ENCODE results near the gene OR2W3. TPM values are rescaled to one million over a fixed set of nuclear protein-coding genes. Genes with fewer than 3 reads are reported as not detected.

OR2W3 gene
- total RNA-seq, 1 experiment from 2014 or later = not detected

GRCh38 chr1:247914941-247915662 lies 19.7 kb downstream of the OR2W3 start:
- peak; percentile 47 for DNase-seq (ENCODE audit: unreplicated experiment)
- ChIA-PET CTCF (interaction anchor here (0.9 to 1.4 kb wide), 3 partner anchors 10 to 243 kb away, joined by 4 to 5 read pairs (median 4); partner anchors contain the start of gene OR2AJ1), POLR2A (interaction anchor here (1.1 kb wide), 1 partner anchor 10 kb away, joined by 3 read pairs; the partner anchor contains the start of gene OR2AJ1)
- Mint-ChIP-seq H3K27me3 (ENCODE audit: insufficient read depth, unreplicated experiment) (no peaks in the 10 kb centered on the region), H3K36me3 (ENCODE audit: insufficient read depth, unreplicated experiment) (no peaks in the 10 kb centered on the region), H3K4me3 (ENCODE audit: unreplicated experiment) (no peak overlapping the region), H3K4me1 (ENCODE audit: insufficient read depth, unreplicated experiment) (peaks cover 24% of the 10 kb centered on the region), H3K9me3 (ENCODE audit: unreplicated experiment) (peaks cover 8% of the 10 kb centered on the region), H3K27ac (ENCODE audit: low read depth, unreplicated experiment) (peak overlapping the region; percentile 3)
- no TSS peak for BruUV-seq (replicated peaks)
- TF ChIP-seq CTCF (IDR thresholded peaks at IDR 0.05; ENCODE audit: unreplicated experiment) = no peak
- intact Hi-C loops (cut with micrococcal nuclease) = loop anchor here (1.0 kb wide), 1 partner anchor 234 kb away; no protein-coding TSS in a partner anchor

DNA sequence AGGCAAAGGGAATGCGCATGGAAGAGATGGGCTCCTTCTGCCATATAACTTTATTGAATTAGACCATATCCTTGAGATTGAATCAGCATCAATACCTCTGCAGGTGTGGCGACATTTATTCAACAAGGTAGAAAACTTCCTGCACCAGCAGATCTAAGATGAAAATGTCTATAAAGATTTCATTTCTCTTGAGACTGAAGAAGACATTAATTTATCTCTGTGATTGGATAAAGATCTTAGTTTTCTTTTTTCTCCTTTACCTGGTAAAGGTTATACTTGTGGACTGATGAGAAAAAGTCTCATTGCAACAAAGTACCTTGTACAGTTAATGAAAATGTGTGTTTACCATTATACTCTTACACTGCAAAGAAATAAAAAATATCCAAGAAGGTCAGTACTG lies 24.6 kb downstream of the OR2W3 start, which contains the start of gene OR2T8:
Gene OR2T8 (plus strand): TSS at position 301 of the 400 bp plus-strand sequence. CDS start 766 bp downstream, outside the sequence.
- H3K36me3 Mint-ChIP-seq (ENCODE audit: insufficient read depth, unreplicated experiment) = no peaks in the 10 kb centered on the region
- no peak for TF ChIP-seq CTCF (IDR thresholded peaks at IDR 0.05; ENCODE audit: unreplicated experiment)
- H3K9me3 Mint-ChIP-seq (ENCODE audit: unreplicated experiment) = no peaks in the 10 kb centered on the region
- ChIA-PET POLR2A (no interaction called here), CTCF (no interaction called here)
- H3K4me1 Mint-ChIP-seq (ENCODE audit: insufficient read depth, unreplicated experiment) = peaks cover 18% of the 10 kb centered on the region
- intact Hi-C loops (cut with micrococcal nuclease) = no loop called here
- no peak within 1 kb of the TSS for H3K27ac Mint-ChIP-seq (ENCODE audit: low read depth, unreplicated experiment)
- DNase-seq (ENCODE audit: unreplicated experiment) = no peak
- H3K27me3 Mint-ChIP-seq (ENCODE audit: insufficient read depth, unreplicated experiment) = no peaks in the 10 kb centered on the region
- H3K4me3 Mint-ChIP-seq (ENCODE audit: unreplicated experiment) = no peak within 1 kb of the TSS
- no TSS peak for BruUV-seq (replicated peaks)

DNA sequence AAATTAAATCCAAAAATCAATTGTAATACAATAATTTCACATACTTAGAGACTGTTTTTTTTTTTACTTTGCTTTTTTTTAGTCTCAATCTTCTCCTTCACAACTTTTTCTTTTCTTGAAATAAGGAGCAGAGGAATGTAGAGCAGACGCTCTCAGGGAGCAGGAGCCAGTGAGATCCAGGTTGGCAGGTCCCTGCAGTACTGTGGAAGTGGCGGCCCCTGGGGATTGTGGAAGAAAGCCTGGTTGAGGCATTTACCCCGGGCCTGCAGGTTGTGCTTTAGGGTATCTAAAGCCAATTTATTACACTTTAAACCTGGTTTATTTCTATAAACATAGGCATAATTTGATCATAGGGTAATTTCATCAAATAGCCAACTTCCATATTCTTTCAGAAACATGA lies 28.6 kb downstream of the OR2W3 start:
- no peaks in the 10 kb centered on the region for H3K36me3 Mint-ChIP-seq (ENCODE audit: insufficient read depth, unreplicated experiment)
- no peak overlapping the region for H3K27ac Mint-ChIP-seq (ENCODE audit: low read depth, unreplicated experiment)
- no TSS peak for BruUV-seq (replicated peaks)
- ChIA-PET POLR2A (no interaction called here), CTCF (interaction anchor here (0.7 to 1.9 kb wide), 5 partner anchors 9 to 319 kb away, joined by 3 to 4 read pairs (median 4); no protein-coding TSS in a partner anchor)
- H3K27me3 Mint-ChIP-seq (ENCODE audit: insufficient read depth, unreplicated experiment) = no peaks in the 10 kb centered on the region
- no peak for DNase-seq (ENCODE audit: unreplicated experiment)
- no peaks in the 10 kb centered on the region for H3K9me3 Mint-ChIP-seq (ENCODE audit: unreplicated experiment)
- no peak overlapping the region for H3K4me3 Mint-ChIP-seq (ENCODE audit: unreplicated experiment)
- no peak for TF ChIP-seq CTCF (IDR thresholded peaks at IDR 0.05; ENCODE audit: unreplicated experiment)
- H3K4me1 Mint-ChIP-seq (ENCODE audit: insufficient read depth, unreplicated experiment) = no peaks in the 10 kb centered on the region
- intact Hi-C loops (cut with micrococcal nuclease) = no loop called here

GRCh38 chr1:247924868-247925267 lies 29.5 kb downstream of the OR2W3 start, which contains the start of gene OR2AJ1:
OR2AJ1 (plus strand) TSS chr1:247924889; CDS start chr1:247933769, 8,880 bp downstream.
- POLR2A ChIA-PET = interaction anchor here (0.6 kb wide), 1 partner anchor 10 kb away, joined by 3 read pairs; no protein-coding TSS in a partner anchor
- no peaks in the 10 kb centered on the region for H3K9me3 Mint-ChIP-seq (ENCODE audit: unreplicated experiment)
- H3K27ac Mint-ChIP-seq (ENCODE audit: low read depth, unreplicated experiment) = no peak within 1 kb of the TSS
- TF ChIP-seq CTCF (IDR thresholded peaks at IDR 0.05; ENCODE audit: unreplicated experiment) = no peak
- intact Hi-C loops (cut with micrococcal nuclease) = no loop called here
- no peaks in the 10 kb centered on the region for H3K4me1 Mint-ChIP-seq (ENCODE audit: insufficient read depth, unreplicated experiment)
- CTCF ChIA-PET = interaction anchor here (0.7 to 1.9 kb wide), 5 partner anchors 9 to 468 kb away, joined by 3 to 4 read pairs (median 4); no protein-coding TSS in a partner anchor
- H3K36me3 Mint-ChIP-seq (ENCODE audit: insufficient read depth, unreplicated experiment) = no peaks in the 10 kb centered on the region
- no TSS peak for BruUV-seq (replicated peaks)
- DNase-seq (ENCODE audit: unreplicated experiment) = no peak
- H3K27me3 Mint-ChIP-seq (ENCODE audit: insufficient read depth, unreplicated experiment) = no peaks in the 10 kb centered on the region
- no peak within 1 kb of the TSS for H3K4me3 Mint-ChIP-seq (ENCODE audit: unreplicated experiment)

Data from MCF 10A (cell line).